EH (cell line): ENCODE measurements around the gene USPL1.
"Not testable (repeated sequence)": the region's sequence is repeated elsewhere in the genome, so short reads cannot be mapped to it uniquely, and the experiment has no call there.

Source experiments
- DNase-seq: peaks from one replicate; pipeline ENCODE4 v3.0.0-alpha.2; 2015; ENCODE audit warnings: low read depth

Gene USPL1

DNA sequence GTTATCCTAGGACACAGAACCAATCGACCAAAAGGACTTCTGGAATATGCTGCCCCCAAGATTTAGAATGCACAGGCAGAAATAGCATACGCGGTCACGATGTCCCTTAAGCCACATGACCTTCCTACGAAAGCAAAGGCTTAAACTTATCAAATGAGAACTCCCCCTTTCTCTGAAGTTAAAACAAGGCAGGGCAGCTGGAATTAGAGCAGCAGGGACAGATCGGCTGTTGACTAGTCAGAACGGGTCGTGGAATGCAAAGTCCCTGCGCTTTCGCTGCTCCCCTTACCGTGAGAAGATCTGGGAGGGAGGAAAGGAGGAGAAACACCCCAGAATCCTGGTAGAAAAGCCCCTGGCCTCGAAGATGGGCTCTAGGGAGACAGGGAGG lies 799 bp upstream of the USPL1 start:
- peak; percentile 90 for DNase-seq

DNA sequence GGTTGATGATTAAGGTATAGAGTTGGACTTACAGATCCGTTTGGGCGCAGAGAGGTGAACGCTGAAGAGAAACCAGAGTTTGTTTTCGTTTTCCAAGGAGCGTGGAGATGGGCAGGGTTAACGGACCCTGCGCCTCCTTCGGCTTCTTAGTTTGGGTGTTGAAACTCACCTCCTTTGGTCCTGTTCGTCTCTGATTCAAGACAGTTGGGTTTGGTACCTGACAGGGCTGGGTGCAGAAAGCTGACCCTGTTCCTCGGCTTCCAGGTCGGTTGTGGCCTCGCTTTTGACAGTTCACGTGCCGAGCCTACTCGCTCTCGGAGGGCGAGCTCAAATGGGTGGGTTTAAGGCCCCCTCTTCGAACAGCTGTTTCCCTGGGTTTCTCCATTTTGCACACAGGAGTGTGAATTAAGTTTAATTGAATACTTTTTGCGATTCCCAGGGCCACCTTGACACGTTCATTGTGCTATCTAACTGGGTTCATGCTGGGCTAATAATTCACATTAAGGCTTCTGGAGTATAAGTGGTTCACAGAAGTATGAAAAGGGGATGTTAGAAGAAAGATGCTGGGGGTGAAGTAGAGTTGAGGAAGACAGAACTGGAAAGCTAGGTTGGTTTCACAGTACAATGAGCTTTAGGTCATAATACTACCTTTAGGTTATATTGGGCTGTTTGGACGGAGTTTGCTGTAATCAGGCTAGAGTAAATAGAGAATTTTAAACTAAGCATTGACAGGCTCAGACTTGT lies 638 bp downstream of the USPL1 start:
- DNase-seq = peak; percentile 20

DNA sequence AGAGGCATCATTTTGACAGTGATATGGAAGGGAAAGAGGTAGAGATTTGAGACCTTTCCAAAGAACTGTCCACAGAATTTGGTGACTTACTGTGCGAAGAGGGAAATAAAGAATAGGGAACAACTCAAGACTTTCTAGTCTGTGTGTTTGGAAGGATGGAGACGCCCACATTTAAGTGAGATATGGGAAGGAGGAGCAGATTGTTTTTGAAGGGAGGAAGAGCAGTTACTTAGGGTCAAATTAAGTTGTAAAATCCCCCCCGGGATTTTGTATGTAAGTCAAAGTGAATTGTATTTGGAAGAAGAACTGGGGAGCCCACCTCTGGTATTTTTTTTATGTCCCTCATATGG lies 1.2 kb downstream of the USPL1 start:
- peak; percentile 4 for DNase-seq

DNA sequence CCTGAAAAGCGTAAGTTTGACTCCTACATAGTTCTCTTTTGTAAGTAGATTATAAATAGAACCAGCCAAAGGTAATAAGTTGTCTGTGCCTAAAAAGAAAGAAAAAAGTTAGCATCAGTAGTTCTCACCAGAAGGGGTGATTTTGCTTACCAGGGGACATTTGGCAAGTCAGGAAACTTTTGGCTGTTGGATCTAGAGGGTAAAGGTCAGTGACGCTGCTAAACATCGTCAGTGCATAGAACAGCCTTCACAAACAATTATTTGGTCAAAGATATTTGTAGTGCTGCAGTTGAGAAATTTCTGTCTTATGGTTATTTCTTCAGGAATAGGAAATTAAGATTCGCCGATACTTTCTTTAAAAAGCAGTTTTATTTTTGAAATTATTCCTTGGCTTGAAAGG lies 2.0 kb downstream of the USPL1 start:
- DNase-seq = no peak

DNA sequence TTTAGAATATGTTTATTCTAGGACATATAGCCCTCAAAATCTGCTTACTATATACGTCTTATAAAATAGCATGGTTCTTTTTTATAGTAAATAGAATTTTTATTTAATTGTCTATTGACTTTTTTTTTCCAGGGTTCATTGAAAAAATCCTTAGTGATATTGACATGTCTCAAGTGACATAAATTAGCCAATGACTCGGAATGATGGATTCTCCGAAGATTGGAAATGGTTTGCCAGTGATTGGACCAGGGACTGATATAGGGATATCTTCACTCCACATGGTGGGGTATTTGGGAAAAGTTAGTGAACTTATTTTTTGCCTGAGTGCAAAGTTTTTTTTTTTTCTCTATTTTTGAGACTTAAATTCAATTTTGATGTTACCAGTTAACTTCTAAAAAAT lies 3.2 kb downstream of the USPL1 start:
- no peak for DNase-seq

DNA sequence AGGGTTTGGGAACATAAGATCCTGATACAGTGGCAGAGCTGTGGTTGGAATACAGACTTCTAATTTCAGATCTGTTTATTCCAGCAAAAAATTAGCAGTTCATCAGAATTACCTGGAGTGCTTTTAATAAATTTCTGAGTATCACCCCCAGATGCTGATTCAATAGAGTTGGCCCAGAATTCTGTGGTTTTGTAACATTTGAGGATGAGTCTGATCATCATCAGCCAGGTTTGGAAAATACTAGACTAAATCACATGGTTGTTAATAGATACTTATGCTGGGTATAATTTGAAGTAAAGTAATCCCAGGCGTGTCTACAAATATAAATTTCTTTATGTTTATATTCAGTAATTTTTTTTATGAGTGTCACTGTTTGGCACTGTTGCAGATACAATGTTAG lies 4.8 kb downstream of the USPL1 start:
- DNase-seq = no peak

DNA sequence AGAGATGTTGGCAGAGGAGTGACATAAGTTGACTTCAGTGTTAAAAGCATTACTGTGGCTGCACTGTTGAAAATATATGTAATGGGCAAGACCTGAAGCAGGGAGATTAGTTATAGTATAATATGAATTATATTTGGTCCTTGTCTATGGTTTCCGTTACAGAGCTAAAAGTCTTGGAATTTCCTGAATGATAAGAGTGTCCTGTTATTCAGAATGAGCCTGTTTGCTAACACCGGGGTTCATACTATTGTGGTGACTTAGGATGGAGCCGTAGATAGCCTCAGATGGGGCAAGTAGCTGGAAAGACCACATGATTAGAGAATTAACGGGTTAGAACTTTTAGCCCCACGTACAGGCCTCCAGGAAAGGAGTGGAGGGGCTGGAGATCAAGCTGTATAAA lies 5.7 kb downstream of the USPL1 start:
- DNase-seq = no peak

DNA sequence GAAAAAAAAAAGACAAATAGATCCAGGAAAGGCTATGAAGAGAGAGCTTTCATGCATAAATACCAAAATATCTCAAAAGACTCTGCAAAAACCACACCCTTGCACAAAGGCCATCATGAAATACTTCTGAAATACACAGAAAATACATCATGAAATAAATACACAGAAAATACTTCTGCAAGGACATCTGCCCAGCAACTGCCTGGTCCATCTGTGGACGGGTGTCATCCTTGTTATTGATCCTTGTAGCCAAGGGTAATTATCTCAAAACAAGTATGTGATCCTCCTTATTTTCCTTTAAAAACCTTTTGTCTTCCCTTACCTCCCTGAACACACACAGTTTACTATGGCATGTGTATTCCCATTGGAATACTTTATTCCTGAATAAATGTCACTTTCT lies 6.9 kb downstream of the USPL1 start:
- DNase-seq = no peak

DNA sequence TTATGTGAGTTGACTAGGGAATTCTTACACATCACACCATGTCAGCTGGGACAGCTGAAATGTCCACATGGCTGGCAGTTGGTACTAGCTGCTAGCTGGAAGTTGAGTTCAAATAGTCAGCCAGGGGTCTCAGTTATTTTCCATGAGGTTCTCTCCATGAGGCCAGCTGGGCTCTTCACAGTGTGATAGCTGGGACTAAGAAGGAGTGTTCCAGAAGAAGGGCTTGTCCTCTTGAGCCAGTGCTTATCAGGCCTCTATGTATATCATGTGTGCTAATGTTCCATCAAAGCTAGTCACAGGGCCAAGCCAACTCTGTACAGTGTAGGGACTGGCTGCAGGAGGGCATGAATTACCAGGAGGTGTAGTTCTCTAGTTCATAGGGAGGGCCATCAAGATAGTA lies 11.8 kb downstream of the USPL1 start:
- DNase-seq = no peak

DNA sequence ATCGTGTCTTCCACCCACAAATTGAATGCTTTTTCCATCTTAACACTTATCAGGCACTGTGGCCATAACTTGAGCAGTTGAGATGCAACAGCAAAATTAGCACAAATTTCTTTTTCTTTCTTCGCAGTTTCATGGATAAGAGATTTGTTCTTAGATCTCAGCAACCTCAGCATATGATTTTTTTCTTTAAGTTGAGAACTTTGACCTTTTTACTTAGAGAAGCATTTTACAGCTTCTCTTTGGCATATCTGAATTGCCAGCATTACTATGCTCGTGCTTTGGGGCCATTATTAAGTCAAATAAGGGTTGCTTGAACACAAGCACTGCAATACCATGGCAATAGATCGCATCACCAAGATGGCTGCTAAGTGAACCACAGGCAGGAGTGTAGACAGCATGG lies 16.1 kb downstream of the USPL1 start:
- no peak for DNase-seq

DNA sequence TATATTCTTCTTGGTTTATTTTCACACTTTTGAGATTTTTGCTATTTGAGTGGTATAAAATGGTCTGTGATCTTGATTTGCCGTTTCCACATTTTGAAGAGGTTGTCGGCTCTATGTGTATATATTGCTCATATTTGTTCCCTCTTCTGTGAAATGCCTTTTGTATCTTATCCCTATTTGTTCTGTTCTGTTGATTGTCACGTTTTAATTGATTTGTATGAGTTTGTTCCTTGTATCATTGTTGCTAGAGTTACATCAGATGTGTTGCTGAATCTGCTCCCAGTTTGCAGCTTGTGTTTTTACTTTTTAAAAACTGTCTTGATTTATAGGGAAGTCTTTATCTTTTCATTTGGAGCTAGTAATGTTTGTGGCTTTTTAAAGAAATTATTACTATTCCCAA lies 17.1 kb downstream of the USPL1 start:
- DNase-seq = no peak

DNA sequence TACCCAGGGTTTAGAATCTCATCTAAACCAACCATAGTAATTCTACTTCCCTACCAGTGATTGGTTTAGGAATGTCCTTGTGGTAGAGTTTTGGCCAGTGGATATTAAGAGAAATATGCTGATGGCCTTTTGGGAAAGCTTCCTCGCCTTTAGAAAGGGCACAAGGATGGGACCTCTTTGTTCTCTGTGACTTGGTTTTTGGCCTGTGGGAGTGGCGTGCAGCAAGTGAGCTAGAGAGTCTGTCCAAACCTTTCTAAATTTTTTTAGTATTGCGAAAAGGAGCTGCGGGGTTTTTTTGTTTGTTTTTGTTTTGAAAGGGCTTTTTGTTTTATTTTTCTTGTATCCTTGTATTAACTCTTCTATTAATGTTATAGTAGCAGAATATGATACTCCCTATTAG lies 20.6 kb downstream of the USPL1 start:
- DNase-seq = no peak

DNA sequence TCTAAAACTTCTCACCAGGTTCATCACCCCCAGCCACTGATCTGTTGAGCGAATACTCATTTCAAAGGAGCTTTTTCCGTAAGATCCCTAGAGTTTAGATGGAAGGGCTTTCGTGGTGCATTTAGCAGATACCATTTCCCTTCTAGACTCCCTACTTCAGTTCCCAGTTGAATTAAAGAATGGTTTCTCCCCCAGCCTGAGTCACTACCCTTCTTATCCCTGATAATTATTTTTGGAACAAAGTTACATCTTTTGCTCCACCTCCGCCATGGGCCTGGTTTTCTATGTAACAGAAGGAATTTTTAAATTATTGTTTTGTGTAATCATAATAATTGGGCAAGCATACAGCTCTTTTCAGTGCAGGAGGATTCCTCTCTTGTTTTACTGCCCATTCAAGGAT lies 22.0 kb downstream of the USPL1 start:
- DNase-seq = peak; percentile 25

DNA sequence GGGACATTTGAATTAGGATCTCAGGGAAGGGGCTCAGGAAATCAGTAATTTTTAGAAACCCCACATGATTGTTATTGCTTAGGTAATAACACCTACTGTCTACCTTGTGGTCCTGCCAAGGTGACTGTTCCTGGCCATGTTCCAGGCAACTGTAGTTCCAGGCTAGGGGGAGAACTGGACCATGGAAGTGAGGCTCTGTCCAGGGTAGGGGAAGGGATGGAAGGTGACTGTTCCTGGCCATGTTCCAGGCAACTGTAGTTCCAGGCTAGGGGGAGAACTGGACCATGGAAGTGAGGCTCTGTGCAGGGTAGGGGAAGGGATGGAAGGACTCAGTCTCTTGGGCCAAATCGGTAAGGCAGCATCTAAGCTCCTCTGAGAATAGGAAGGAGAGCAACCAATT lies 23.5 kb downstream of the USPL1 start:
- not testable (repeated sequence) for DNase-seq

DNA sequence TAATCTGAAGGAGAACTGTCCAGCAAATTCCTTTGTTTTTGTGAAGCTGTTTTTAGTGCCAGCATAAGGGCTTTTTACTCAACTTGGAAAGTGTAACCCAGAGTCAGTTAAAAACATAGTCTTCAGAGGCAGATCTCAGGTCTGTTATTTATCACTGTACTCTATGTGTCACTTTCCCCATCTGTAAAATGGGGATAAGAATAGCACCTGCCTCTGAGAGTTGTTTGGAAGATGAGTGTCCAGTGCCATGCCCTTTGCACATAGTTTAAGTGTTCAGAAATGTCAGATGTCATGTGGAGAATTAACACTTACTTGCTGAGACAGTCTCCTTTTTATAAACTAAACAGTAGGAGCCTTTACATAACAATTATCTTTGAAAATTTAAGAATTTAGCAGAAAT lies 27.9 kb downstream of the USPL1 start:
- DNase-seq = no peak

DNA sequence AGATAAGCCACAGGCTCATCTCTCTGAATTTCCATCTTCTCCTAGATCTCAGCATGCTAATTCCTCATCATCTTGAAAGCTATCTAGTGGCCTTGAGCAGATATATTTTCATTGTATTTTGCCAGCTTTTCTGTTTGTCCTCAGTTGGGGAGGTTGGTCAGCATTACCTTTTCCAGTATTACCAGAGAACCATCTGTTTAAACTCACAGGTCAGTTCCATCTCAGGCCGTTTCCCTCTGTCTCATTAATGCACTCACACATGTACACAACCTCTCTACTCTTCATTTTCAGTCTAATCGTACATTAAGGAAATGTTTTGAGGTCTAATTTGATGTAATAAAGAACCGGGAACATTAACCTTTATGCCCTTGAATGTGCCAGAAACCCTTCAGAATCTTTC lies 29.7 kb downstream of the USPL1 start:
- DNase-seq = no peak

DNA sequence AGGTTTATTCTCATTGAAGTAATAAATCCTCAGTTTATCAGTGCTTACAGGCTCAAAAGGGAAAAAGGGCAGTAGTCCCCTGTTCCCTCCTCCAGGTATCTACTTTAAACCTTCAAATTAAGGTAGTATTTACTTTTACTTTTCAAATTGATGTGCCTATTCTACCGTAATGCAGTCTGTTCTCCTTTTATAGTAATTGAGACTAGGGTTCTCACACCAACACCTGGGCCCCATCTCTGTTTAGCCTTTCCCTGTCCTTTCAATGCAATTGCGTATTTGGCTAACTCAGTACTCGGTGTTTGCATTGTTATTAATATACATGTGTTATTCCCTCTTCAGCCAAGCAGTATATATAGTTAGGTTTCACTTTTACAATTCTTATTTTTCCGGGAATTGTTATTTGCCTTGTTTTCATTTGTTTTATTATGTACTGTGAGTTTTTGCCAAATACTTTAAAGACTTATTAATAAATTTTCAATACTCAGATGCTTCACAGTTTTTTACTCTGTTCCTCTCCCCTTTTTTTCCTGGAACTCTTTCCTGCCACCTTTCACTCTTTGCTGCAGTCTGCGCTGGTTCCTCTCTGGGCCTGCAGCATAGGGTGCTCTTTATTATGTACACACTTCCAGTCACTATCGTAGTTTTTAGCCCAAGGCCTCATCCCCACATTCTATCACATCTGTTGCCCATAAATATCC lies 30.3 kb downstream of the USPL1 start:
- DNase-seq = no peak

DNA sequence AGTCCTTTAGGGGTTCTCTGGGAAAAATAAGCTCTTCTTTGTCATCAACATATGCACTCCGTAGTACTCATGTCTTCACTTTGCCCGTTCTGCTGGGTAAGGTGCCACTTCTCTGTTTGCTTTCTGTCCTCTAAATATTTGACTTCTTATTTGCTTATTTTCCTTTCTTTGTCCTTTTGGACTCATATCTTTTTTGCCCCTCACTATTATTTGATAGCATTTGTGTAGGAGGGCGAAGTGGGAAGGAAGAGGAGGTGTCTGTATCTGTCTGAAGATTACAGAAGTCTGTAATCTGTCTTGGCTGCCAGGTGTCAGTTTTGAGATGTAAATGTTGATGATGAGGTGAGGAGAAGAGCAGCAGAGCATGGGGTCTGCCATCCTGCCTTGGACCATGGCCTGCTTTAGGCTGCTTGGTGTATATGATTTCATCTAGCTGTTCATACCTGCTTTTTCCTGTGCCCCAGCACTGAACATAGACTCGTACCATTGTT lies 30.8 kb downstream of the USPL1 start:
- no peak for DNase-seq

DNA sequence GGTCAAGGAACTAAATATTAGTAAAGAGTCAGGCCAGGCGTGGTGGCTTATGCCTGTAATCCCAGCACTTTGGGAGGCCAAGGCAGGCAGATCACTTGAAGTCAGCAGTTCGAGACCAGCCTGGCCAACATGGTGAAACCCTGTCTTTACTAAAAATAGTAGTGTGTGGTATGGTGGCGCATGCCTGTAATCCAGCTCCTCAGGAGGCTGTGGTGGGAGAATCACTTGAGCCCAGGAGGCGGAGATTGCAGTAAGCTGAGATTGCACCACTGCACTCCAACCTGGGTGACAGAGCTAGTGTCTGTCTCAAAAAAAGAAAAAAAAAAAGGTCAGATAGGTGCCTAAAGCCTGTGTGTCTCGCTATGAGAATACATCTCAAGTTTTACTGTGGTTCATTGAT lies 33.9 kb downstream of the USPL1 start:
- peak; percentile 16 for DNase-seq

DNA sequence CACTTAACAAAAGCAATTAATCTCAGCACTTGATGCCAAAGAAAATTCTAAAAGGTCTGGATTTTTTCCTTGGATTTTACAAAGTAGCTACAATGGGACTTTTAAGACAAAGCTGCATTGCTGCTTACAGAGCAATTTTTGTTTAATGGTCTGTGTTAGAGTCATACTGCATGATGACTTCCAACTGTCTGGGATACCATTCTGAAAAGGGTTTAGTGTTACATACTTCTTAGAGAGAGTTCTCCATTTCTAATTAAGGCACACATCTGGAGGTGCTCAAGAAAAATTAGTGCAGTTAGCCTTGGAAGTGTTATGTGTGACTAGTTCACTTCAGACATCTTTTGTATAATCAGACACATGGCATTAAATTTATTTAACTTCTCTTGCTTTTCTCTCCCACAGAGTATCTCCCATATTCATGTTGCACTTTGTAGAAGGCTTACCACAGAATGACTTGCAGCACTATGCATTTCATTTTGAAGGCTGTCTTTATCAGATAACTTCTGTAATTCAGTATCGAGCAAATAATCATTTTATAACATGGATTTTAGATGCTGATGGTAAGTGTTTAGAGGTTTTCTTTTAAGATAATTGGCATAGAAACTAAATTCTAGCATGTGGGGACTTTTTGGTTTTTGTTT lies 35.1 kb downstream of the USPL1 start:
- no peak for DNase-seq

DNA sequence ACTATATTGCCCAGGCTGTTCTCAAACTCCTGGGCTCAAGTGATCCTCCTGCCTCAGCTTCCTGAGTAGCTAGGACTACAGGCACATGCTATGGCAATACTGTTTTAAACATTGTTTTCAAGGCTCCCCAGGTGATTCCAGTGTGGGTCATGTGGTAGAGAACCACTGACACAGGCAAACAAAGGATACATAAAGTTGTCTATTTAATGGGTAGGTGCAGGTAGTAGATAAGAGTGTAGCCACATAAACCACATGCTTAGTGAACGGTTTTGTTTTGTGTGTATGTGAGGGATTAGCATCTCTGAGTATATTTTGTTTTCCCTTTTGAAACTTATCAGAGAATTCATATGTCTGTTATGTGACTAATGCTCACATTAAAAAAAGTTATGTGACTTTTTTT lies 36.7 kb downstream of the USPL1 start:
- no peak for DNase-seq

DNA sequence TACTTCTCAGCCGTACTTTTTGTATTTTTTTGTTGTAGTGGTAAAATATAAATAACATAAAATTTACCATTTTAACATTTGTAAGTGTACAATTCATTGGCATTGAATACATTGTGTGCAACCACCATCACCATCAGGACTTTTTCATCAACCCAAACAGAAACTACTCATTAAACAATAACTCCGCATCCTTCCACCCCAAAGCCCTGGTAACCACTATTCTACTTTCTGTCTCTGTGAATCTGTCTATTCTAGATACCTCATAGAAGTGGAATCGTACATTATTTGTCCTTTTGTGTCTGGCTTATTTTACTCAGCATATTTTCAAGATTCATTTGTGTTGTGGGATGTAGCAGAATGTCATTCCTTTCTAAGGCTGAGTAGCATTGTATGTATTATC lies 38.5 kb downstream of the USPL1 start:
- no peak for DNase-seq

DNA sequence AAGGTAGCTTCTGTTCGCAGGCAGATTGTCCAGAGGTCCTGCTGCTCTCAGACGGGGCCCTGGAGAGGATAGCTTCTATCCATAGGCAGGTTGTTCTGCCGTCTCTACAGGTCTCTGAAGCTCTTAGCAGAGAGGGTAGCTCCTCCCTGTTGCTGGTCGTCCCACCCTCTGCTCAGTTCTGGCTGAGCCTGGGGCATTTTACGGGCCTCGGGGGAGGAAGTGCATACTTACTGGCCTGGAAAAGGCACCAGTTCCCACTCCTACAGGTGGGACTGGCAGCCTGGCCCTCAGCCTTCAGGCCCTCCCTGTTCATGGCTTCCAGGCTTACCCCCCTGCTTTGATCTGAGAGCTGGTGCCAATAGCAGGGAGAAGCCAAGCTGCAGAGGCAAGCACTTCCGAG lies 42.3 kb downstream of the USPL1 start:
- no peak for DNase-seq

DNA sequence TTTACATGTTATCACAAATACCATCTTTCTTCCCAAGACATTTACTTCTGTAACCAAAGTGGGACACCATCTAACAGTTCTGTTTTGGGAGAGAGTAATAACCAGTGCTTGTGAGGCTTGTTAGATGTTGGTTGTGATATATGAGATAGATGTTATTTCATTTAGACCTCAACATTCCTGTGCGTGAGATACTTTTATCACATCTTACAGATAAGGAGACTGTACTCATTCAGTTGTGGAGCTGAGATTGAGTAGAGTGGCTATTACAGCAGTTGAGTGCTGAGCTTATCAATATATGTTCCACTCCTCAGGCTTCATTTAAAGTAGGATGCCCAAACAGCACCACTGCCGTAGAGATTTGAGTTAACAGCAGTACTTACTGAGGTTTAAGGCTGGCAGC lies 43.1 kb downstream of the USPL1 start:
- no peak for DNase-seq
